Anterior cingulate cortex (tissue), 58 donors: ENCODE measurements around the gene LHX6.
A peak's percentile ranks its signal among the peaks of the same experiment; 100 is the strongest.

Experiments
- DNase-seq, 58 donors: peaks; one replicate each; lab custom pipeline; 2025; lab: John Stamatoyannopoulos, UW

LHX6 gene

GRCh38 chr9:122217640-122218039 lies 11.1 kb downstream of the LHX6 start:
- no peak for DNase-seq

- no peak for DNase-seq
Observed at GRCh38 chr9:122216798-122217418, 11.8 kb downstream of the LHX6 start.

- DNase-seq: no peak
Observed at GRCh38 chr9:122216138-122216797, 12.5 kb downstream of the LHX6 start.

DNA sequence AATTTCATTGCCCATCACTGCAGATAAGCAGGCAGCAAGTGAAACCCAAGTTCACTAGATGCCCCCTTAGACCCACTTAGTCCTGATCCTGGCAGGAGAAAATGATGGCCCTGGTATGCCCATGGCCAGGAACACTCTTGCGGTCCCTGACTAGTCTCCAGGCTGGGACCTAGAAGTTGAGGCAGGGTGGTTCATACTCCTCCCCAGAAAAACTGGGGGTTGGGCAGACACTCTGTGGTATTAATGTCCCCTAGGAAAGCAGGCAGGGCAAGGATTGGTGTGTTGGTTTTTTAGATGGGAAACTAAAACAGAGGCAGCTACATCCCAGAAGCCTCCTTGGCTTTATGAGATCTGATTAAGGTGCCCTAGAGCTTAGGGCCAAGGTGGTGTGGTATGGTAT lies 13.1 kb downstream of the LHX6 start:
- DNase-seq: no peak

GRCh38 chr9:122214507-122214906 lies 14.2 kb downstream of the LHX6 start:
- no peak for DNase-seq

DNA sequence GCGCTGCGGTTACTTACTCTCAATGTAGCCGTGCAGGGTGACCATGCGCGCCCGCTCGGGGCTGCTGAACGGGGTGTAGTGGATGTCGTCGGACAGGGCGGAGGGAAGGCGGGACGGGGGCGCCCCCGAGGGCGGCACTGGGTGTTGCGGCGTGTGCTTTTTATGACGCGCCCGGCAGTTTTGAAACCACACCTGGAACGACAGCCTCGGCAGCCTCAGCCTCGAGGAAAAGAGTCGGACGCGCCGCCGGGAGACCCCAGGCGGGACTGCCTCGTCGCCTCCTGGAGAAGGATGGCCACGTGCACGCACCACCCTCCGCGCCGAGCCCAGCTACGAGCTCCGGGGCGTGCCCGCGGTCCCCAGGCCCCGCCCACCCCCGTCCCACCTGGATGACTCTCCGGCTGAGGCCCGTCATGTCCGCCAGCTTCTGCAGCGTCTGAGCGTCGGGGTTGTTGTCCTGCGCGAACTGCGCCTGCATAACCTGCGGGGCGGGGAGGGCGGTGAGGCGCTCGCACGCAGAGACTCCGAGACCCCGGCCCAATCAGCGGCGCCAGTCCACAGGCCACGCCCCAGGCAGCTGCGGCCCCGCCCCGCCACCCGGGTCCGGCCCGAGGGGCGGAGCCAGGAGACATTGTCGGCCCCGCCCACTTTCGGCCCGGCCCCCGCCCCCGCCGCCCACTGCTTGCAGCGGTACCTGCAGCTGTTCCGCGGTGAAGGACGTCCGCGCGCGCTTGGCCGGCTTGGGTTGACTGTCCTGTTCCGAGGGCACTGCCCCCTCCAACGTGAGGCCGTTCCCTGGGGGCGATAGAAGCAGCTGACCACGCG lies 15.0 kb downstream of the LHX6 start:
- DNase-seq: peak in 2 of 58 donors; percentile 21 to 22

DNA sequence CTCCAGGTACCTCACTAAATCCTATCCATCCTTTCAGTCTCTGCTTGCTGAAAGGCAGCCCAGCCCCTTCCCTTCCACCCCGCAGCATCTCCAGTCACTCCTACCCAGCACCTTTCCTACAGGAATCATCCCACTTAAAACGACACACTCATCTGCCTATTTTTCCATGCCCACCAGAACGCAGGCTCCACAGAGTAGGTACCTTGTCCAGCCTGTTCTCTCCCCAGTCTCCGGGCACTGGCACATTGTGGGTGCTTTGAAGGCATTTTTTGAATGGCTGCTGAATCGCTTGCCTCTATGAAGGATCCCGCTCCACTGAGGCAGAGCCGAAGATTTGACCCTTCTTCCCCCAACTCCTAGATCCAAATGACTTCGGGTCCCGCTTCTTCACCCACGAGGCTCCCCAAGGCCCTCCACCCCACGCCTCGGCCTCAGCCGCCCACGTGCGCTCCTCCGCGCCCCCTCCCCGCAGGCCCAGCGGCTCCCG lies 15.6 kb downstream of the LHX6 start:
- no peak for DNase-seq

DNA sequence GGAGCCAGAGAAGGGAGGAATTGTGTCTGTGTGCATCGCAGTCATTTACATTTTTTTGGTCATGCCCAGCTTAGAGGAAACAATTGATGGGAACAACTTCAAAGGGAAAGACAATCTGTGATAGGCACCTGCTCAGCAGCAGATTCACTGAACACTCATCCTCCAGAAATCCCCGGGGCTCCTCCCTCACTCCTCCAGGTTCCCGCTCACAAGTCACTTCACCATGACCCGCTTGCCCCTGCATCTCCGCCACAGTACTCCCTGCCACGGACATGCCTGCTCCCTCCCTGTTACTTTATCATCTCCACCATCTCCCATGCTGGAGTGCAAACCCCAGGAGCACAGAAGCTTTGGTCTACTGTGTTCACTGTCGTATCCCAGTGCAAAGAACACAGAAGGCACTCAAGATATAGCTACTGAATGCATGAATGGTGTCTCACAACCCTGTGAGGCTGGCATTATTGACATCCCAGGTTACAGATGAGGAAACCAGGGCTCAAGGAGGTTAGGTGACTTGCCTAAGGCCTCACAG lies 16.2 kb downstream of the LHX6 start:
- DNase-seq: no peak

DNA sequence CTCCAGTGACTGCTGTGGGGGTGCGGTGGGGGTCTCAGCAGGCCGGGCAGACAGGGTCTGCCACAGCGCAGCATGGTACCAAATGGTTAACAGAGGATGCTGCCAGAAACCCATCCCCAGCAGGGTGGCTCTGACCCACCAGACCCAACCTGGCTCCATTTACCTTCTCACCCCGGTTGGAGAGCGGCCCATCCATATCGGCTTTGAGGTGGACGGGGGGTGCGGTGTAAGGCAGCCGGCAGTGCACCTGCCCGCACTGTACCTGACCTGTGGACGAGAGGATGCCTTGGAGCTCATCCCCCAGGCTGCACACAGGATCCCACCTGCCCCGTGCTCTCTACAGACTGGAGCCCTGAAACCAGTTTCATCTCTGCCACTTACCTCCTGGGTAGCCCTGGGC lies 19.3 kb downstream of the LHX6 start:
- DNase-seq: no peak

GRCh38 chr9:122207096-122207495 lies 21.7 kb downstream of the LHX6 start:
- no peak for DNase-seq

DNA sequence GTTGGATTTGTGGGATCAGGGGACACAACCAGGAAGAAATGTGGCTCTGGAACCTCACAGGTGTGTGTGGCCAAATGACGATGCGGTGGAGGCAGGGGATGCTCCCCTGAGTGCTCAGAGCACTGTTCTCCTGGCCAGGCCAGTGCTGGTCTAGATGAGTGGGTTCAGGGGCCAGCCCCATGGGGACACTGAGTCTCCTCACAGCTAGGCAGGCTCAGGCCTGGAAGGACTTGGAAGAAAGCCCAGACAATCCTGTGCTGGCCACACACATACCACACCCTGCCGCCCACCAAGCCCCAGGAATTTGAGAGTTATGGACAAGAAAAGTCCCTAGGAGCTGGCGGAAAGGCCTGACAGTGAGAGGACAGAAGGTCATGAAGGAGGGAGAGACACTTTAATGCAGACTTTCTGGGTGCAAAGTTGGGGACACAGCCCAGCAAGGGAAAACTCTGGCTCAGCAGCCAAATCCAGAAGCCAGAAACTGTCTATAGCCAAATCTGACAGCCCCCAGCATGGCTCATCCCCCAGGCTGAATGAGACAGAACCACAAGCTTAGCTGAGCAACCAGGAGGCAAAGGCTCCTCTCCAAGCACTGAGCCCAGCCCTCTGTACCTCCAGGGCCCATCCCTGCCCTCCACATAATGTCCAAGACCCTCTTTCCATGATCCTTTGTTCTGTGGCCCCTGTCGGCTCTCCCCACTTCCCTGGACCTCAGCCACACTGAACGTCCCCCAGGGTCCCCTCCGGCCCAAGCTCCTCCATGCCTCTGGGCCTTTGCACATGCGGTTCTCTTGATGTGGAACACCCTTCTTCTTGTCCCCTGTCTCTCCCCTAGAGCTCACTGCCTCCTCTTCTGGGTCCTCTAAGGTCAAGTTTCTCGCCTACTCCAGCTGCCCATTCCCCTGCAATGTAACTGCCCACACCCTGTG lies 22.4 kb downstream of the LHX6 start:
- DNase-seq: no peak

GRCh38 chr9:122205176-122205575 lies 23.6 kb downstream of the LHX6 start:
- no peak for DNase-seq

GRCh38 chr9:122204491-122204890 lies 24.3 kb downstream of the LHX6 start:
- no peak for DNase-seq

DNA sequence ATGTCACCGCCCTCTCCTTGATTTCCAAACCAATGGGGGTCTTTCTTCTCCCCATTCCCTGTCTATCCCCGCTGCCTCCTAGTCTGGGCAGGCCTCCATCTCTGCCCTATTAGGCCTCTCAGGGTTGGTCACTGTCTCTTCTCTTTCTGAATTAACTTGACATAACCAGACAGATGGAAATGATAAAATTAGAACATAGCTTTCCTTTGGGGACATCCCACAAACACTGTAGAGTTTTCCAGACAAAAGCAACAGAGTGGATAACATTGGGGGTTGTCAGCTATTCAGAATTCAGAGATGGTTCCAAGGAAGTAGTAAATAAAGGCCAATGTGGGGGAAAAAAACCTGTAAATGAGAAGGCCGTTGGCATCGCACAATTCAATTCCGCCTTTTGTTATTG lies 24.7 kb downstream of the LHX6 start:
- no peak for DNase-seq

- DNase-seq: no peak
Observed at GRCh38 chr9:122202111-122202510, 26.6 kb downstream of the LHX6 start.

DNA sequence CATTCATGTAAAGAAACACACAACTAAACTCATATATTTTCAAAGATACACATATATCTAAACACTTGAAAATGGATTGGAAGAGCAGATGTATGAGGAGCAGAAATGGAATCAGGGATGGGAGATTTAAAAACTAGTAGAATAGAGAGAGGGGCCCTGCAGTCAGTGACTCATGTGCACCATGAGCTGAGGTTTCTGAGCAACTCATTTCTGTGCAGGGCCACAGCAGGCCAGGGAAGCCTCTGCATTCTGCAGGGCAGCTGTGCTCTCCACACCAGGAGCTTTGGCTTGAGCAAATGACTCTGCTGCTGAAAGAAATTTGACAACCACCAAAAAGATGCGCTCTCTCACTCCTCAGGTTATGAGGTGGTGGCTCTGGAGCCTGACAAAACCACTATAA lies 27.1 kb downstream of the LHX6 start:
- DNase-seq: no peak

GRCh38 chr9:122200960-122201595 lies 27.7 kb downstream of the LHX6 start:
- DNase-seq: no peak

DNA sequence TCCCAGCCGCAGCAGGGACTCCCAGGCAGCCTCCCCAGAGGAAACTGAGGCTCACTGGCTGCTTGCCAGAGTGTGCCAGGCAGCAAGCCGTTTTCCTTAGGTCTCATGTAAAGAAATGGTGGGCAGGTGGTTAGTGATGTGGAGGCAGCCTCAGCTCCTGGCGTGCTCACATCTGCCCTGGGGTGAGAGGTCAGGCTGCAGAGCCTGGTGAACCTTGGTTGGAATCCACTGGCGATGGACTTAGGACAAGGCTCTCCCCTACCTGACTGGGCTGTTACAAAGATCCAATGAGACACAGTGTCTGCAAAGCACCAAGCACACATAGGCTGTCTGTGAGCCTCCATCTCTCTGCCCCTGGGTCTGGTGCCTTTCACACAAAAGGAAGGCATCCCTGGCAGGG lies 30.9 kb downstream of the LHX6 start:
- no peak for DNase-seq

DNA sequence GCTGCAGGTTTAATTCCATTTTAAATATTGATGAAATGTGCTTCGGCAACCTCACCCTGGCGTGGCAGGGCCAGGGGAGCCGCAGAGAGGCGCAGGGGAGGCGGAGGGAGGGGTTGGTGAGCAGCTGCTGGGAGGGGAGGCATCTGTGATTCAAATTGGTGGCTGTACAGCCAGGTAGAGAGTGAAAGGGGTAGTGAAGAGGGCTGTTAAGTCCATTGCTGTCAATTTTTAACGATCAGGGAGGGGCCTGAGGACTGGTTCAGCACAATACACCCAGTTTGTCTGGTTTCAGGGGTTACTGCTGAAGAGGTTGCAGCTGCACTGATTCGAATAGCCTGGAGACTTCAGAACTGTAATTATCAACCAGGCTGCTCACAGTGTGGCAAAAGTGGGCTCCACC lies 31.3 kb downstream of the LHX6 start:
- DNase-seq: no peak

DNA sequence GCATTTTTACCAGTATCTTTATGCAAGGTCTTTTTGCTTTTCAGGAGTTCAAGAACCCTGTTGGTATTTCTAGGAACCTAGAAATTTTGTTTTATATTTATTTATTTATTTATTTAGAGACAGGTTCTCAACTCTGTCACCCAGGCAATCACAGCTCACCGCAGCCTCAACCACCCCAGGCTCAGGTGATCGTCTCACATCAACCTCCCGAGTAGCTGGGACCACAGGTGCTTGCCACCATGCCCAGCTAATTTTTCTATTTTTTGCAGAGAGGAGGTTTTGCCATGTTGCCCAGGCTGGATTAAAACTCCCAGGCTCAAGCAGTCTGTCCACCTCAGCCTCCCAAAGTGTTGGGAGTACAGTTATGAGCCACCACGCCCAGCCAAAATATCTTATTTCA lies 32.9 kb downstream of the LHX6 start:
- no peak for DNase-seq
